AG08395 (cell line): ENCODE data around the gene ANO9.
"Not testable (repeated sequence)": the region's sequence is repeated elsewhere in the genome, so short reads cannot be mapped to it uniquely, and the experiment has no call there.

ENCODE experiments used
- DNase-seq: peaks from one replicate; pipeline ENCODE4 v3.0.0; 2012; ENCODE audit warnings: mixed read lengths, low spot score

ANO9 gene

GRCh38 chr11:452203-452744, 10.5 kb upstream of the ANO9 start:
- no peak for DNase-seq

DNA sequence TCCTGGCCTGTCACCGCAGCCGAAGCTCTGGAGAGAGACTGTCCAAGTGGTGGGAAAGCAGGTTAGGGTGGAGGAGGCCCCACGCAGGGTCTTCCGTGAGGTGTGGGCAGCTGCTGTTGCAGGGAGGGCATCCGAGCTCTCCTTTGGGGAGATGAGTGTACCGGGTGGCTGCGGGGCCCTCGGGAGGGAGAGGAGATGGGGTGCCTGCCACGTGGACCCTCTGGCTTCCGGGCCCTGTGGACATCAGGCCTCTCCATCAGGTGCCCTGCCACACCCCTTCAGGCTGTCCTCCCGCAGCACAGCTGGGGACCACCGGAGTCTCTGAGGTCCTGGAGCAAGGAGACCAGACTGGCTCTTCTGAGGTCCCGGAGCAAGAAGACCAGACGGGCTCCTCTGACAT, 9.9 kb upstream of the ANO9 start:
- DNase-seq = no peak

- DNase-seq = peak; percentile 70
These were observed 9.1 kb upstream of the ANO9 start for GRCh38 chr11:450809-451451.

GRCh38 chr11:449889-450808, 8.3 kb upstream of the ANO9 start, which contains the start of gene PTDSS2:
TSS of gene PTDSS2 (plus strand) at chr11:450279. CDS start at chr11:450456, 177 bp downstream.
- peak; percentile 95 for DNase-seq

DNA sequence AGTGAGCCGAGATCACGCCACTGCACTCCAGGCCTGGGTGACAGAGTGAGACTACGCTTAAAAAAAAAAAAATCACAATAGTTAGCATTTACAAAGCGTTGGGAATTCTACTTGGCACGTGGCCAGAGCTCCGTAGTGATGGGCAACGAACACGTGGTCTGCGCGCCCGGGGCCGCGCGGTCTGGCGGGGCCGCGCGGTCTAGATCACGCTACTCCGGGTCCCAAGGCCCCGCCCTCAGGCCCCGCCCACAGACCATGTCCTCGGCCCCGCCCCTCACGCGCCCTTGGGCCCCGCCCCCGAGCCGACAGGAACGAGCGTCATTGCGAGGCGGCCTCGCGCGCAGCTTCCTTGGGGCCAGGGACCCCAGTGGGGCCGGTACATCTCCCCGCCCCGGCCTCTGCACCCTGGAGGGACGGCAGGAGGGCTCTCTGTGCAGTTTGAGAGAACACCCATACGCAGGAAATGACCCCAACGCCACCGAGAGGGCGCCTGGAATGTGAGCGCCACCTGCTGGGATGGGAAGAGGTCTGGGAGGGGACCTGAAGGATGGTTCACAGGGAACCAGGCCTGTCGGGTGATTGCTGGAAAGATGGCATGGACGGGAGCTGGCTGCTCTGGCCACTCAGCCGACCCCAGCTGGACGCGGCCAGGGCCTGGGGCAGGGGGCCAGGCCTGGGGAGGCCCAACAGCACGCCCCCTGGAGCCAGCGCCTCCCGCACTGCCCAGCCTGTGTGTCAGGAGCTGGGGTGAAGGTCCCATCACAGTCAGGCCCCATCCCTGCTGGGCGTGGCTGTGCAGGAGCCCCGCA, 6.3 kb upstream of the ANO9 start:
- peak; percentile 96 for DNase-seq

DNA sequence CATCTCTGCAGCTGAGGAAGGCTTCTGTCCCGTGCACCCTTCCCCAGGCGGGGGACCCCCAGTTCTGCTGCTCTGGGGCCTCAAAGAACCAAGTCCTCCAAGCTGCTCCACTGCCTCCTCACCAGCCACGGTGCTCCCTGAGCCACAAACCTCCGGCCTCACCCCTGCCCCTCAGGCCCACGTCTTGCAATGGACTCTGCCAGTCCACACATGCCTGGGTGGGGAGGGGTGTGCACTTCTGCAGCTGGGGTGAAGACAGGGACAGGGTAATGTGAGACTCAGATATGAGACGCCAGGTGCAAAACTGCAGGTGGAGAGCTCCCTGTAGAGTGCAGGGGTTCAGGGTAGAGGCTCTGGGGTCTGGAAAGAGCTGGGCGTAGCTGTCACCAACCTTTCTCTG, 5.1 kb upstream of the ANO9 start:
- DNase-seq = no peak

DNA sequence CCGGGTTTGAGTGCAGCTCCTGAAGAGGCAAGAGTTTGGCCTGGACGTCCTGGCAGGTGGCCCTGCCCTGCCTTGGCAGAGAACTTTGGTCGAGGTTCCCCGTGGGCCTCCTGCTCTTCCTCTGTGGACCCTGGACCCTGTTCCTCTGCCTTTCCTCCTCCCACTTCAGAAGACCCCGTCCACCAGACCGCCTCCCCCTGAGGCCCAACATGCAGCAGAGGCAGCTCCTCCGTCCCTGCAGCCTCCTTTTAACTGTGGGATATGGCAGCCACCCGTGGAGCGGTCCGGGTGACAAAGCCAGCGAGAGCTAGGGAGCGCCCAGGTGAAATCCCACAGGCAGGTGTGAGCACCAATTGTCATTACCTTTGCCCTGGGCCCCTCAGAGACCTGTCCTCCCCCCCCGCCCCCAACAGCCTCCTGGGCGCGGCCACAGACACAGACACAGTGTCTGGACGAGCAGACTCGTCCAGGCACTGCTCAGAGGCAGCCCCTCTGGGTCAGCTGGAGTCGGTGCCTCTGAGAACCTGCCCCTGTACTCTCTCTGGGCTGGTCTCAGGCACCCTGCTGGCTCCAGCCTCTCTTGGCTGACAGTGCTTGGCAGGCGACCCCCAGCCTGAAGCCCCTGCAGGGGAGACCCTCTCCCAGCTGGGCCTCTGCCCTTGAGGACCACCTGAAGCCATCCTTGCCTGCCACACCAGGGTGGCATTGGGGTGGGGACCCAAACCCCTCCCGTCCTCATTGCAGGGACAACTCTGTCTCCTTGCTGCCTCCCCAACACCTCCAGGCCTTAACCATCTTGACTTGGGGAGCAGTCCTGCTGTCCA, 4.2 kb upstream of the ANO9 start:
- no peak for DNase-seq

GRCh38 chr11:444396-445144, 2.8 kb upstream of the ANO9 start:
- DNase-seq = peak; percentile 45

- no peak for DNase-seq
These were observed 1.9 kb upstream of the ANO9 start for GRCh38 chr11:443542-444199.

DNA sequence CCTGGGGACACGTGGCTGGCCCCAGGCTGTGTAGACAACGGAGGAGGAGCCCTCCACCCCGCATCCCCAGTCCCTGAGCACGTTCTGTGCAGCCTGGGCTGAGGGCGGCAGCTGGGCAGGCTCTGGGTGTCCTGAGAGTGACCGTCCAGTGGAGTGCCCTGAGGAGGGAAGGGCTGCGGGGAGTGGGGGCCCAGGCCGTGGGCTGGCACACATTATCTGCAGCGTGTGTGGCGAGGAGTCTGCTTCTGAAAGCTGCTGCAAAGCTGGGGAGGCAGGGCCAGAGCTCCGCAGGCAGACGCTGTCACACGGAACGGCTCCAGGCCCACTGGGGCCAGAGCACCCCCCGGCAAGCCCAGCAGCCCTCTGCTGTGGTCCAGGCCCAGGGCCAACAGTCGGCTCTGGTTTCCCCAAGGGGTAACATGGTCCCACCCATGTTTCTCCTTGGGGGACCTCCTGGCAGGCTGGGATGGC, 835 bp upstream of the ANO9 start:
- DNase-seq = no peak

DNA sequence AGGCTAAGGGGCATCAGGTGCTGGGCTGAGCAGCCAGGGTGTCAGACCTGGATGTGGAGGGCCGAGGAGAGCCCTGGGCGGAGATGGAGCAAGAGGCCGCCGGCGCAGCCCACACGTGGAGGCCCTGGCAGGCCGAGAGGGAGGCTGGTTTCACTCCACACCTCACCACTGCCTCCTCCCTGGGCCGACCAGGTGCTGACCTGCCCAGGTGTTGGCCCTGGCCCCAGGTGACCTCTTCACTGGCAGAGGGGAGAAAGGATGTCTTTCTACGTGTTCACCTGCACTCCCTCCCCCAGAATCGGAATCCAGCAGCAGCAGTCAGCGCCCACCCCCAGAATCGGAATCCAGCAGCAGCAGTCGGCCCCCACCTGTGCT, 781 bp downstream of the ANO9 start:
- no peak for DNase-seq

GRCh38 chr11:440065-441042, 1.5 kb downstream of the ANO9 start:
- no peak for DNase-seq

- no peak for DNase-seq
These were observed 2.3 kb downstream of the ANO9 start for GRCh38 chr11:439315-440064.

DNA sequence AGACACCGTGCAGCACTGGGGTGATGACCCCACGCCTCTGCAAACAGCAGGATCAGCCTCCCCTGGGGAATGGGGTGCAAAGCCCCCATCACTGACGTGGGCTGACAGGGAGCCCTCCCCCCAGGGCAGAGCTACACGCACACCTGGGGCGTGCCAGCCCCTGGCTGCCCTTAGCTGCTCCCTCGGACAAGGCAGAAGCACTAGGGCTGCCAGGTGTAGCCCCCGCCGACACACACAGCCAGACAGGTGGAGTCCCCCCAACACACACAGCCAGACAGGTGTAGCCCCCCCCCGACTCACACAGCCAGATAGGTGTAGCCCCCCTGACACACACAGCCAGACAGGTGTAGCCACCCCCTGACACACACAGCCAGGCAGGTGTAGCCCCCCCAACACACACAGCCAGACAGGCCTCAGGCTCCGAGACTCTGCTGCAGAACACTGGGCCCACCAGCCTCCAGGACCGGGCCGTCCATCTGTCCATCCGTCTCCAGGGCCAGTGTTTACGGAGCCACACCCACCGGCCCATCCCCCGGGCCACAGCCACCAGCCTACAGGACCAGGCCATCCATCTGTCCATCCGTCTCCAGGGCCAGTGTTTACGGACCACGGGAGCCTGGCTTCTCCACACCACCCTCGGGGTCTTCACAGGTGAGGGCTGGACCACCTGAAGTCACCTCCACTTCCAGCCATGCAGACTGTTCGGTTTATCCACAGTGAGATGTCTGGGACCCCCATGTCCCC, 3.5 kb downstream of the ANO9 start:
- no peak for DNase-seq

GRCh38 chr11:437228-437870, 4.5 kb downstream of the ANO9 start:
- DNase-seq = no peak

GRCh38 chr11:434999-435740, 6.6 kb downstream of the ANO9 start:
- DNase-seq = not testable (repeated sequence)
